ENCODE data around the gene MRPS17.

The MRPS17 gene

GRCh38 chr7:55970978-55971377 is 19.3 kb downstream of the MRPS17 start:
- no peak for DNase-seq (ENCODE audit: low read depth, low spot score)

GRCh38 chr7:55973747-55974250 is 22.1 kb downstream of the MRPS17 start:
- DNase-seq (ENCODE audit: low read depth, low spot score): no peak

GRCh38 chr7:55975988-55976633 is 24.4 kb downstream of the MRPS17 start:
- DNase-seq (ENCODE audit: low read depth, low spot score): no peak

GRCh38 chr7:55977831-55978230 is 26.2 kb downstream of the MRPS17 start:
- no peak for DNase-seq (ENCODE audit: low read depth, low spot score)

- no peak for DNase-seq (ENCODE audit: low read depth, low spot score)
These were observed 28.6 kb downstream of the MRPS17 start for GRCh38 chr7:55980266-55980665.

- DNase-seq (ENCODE audit: low read depth, low spot score): no peak
These were observed 31.9 kb downstream of the MRPS17 start for GRCh38 chr7:55983537-55983936.

- DNase-seq (ENCODE audit: low read depth, low spot score): no peak
These were observed 40.7 kb downstream of the MRPS17 start for GRCh38 chr7:55992346-55992745.

GRCh38 chr7:55996856-55997500 is 45.3 kb downstream of the MRPS17 start:
- no peak for DNase-seq (ENCODE audit: low read depth, low spot score)

- DNase-seq (ENCODE audit: low read depth, low spot score): no peak
These were observed 52.1 kb downstream of the MRPS17 start for GRCh38 chr7:56003749-56004148.

Data from ELF-1 (cell line).